Measurements from ENCODE around the gene DLK1.

- TF ChIP-seq CTCF (IDR thresholded peaks at IDR 0.05) (no peak), POLR2A (IDR thresholded peaks at IDR 0.05) (no peak), POLR2AphosphoS5 (IDR thresholded peaks at IDR 0.05; ENCODE audit: insufficient read depth in 1 of 2, low read depth in 1 of 2) (no peak)
Measured at GRCh38 chr14:100734031-100734990, 7.6 kb downstream of the DLK1 start.

Data from vagina (tissue), 2 donors.